ENCODE measurements around the gene GALE. TPM values are rescaled to one million over a fixed set of nuclear protein-coding genes. Genes with fewer than 3 reads are reported as not detected.

Gene GALE
- total RNA-seq, 2 donors from 2014 or later, result 9.7 to 16.0 TPM

DNA sequence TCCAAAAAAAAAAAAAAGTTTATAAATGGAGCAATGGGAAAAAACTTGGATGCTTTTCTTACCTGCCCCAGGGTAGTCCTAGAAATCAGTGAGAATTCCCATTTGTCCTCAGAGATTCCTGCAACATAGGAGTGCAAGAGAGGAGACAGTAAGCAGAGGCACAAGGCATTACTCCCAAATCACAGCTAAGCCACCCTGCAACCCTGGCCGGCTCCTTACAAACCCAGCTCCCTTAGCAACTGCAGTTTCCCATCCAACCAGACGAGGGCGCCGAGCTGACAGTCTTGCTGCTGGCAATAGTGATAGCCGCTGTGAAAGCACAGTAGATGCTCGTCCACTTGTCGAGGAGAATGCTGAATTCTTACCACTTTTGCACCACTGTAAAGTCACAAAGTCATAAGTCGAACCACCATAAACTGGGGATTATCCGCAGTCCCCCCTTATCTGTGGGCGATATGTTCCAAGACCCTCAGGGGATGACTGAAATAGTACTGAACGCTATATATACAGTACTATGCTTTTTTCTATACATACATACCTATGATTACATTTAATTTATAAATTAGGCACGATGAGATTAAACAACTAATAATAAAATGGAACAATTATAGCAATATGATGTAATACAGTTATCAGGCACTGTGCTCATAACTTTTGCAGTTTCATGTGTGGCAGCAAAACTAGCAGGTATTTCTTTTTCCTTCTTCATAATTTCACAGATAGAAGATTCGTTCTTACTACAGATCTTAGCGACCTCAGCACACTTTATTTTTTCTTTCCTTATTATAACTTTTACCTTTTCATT lies 28.3 kb downstream of the GALE start:
- ATAC-seq, result peak; percentile 86 to 88
- intact Hi-C loops (cut with DNase I), result loop anchor here in 1 of 2 donors (5.0 kb wide), 2 partner anchors 95 to 145 kb away; partner anchors contain the start of gene FUCA1

DNA sequence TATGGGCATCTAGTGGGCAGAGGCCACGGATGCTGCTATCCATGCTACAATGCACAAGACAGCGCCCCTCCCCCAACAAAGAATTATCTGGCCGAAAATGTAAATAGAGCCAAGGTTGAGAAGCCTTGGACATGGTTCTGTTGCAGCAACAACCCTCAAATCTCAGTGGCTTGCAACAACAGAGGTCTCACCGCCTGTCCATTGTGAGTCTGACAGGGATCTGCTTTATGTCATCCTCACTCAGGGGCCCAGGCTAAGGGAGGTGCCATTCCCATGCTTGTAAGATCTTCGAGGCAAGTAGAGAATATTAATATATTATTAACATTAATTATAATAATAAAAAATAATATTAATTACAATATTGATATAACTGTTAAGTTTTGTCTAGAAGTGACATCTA lies 31.8 kb downstream of the GALE start:
- DNase-seq (no peak), ATAC-seq (peak; percentile 30 to 59)
- intact Hi-C loops (cut with DNase I), result no loop called here

More for the DNA sequence above, 28.3 kb downstream of the GALE start:
- peak; percentile 88 for DNase-seq

DNA sequence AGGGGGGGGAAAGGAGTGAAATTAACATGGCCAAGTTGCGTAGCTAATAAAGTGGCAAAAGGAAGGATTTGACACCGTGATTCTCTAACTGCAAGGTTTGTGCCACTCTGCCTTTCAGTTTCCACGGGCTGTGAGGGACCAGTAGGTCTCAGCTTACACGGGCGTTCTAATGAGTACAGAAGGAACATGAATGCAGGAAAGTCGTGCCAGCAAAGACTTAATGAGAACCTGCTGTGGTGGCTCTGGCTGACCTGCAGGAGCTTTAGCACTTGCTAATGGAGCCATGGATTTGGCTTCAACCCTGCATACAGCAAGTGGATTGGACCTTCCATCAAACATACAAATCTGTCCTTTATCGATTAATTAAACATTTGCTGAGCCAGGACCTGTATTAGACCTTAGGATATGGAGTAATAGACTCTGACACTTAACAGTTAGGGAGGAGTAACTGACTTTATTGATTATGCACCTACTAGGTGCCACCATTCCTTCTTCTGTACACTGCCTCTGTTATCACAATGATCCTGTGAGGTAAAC lies 37.4 kb downstream of the GALE start:
- no peak for DNase-seq
- intact Hi-C loops (cut with DNase I), result no loop called here
- no peak for ATAC-seq

DNA sequence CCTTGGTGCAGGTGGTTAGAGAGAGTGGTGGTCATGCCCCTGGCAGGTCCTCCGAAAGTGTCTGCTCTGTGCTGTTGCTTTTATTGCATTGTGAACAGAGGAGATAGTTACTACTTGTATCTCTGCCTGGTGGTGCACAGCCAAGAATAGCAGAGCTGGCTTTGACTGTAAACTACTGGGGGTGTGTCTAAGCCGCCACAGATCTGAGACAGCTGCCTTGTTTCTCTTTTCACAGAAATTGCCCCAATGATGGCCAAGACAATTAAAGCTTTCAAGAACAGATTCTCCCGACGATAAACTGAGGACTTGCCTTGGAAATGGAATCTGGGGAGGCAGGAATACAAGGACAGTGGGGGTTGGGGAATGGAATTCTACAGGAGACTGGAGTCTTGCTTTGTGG lies 41.3 kb downstream of the GALE start:
- intact Hi-C loops (cut with DNase I), result no loop called here
- peak; percentile 73 for ATAC-seq

DNA sequence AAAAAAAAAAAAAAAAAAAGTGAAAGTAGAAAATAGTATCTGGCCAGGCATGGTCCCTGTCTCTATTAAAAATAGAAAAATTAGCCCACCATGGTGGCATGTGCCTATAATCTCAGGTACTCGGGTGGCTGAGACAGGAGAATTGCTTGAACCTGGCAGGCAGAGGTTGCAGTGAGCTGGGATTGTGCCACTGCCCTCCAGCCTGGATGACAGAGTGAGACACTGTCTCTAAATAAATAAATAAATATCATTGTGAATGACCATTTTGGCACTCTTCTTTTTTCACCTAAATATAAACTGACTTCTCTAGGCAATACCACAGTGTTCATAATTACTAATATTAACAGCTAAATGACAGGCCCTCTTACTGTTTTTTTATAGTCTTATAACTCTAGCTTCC lies 42.7 kb downstream of the GALE start:
- ATAC-seq, result no peak
- intact Hi-C loops (cut with DNase I), result no loop called here

More for the DNA sequence above, 41.3 kb downstream of the GALE start:
- DNase-seq, result peak; percentile 43

DNA sequence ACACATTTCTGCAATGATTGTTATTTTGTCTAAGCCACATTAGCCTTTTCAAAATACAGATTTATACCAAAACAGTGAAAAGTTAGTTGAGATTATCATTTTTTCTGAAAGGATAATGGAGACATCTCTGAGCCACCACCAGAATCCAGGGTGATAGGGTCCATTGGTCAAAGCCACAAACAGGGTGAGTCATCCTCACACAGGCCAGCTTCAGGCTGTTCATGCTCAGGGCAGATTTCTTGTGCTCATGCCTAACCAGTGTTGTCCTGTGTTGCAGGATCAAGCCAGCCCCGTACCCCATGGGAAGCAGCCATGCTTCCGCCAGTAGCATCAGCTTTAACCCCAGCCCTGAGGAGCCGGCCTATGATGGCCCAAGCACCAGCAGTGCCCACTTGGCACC lies 43.9 kb downstream of the GALE start:
- no peak for DNase-seq
- intact Hi-C loops (cut with DNase I), result no loop called here
- ATAC-seq, result peak in 1 of 2 donors; percentile 31

More for the DNA sequence above, 42.7 kb downstream of the GALE start:
- no peak for DNase-seq

DNA sequence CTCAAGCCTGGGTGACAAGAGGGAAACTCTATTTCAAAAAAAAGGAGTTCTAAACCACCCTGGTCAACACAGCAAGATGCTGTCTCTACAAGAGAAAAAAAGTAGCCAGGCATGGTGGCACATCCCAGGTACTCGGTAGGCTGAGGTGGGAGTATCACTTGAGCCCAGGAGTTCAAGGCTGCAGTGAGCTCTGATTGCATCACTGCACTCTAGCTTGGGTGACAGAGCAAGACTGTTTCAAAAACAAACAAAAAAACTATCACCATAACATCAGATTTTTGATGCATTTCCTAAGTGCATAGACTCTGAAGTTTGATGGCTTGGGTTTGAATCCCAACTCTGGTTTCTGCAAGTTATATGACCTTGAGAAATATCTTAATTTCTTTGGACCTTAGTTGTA lies 47.6 kb downstream of the GALE start:
- ATAC-seq (no peak), DNase-seq (no peak)
- intact Hi-C loops (cut with DNase I), result no loop called here

DNA sequence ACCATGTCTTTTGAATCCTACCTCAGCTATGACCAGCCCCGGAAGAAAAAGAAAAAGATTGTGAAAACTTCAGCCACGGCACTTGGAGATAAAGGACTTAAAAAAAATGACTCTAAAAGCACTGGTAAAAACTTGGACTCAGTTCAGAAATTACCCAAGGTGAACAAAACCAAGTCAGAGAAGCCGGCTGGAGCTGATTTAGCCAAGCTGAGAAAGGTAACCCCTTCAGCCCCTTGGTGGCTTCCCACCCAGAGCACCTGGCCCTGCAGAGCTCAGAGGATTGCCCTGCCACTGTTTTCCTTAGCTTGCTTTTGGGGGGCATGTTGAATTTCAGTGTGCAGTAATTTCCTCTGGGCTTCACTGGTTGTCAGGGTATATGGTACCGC lies 48.7 kb downstream of the GALE start:
- ATAC-seq (no peak), DNase-seq (no peak)
- intact Hi-C loops (cut with DNase I), result no loop called here

DNA sequence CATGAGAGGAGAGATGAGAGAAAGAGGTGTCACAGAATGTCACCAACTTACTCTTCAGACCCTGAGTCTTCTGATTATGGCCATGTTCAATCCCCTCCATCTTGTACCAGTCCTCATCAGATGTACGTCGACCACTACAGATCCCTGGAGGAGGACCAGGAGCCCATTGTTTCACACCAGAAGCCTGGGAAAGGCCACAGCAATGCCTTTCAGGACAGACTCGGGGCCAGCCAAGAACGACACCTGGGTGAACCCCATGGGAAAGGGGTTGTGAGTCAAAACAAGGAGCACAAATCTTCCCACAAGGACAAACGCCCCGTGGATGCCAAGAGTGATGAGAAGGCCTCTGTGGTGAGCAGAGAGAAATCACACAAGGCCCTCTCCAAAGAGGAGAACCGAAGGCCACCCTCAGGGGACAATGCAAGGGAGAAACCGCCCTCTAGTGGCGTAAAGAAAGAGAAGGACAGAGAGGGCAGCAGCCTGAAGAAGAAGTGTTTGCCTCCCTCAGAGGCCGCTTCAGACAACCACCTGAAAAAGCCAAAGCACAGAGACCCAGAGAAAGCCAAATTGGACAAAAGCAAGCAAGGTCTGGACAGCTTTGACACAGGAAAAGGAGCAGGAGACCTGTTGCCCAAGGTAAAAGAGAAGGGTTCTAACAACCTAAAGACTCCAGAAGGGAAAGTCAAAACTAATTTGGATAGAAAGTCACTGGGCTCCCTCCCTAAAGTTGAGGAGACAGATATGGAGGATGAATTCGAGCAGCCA lies 49.3 kb downstream of the GALE start:
- no peak for DNase-seq
- intact Hi-C loops (cut with DNase I), result no loop called here
- ATAC-seq, result peak; percentile 57 to 70

DNA sequence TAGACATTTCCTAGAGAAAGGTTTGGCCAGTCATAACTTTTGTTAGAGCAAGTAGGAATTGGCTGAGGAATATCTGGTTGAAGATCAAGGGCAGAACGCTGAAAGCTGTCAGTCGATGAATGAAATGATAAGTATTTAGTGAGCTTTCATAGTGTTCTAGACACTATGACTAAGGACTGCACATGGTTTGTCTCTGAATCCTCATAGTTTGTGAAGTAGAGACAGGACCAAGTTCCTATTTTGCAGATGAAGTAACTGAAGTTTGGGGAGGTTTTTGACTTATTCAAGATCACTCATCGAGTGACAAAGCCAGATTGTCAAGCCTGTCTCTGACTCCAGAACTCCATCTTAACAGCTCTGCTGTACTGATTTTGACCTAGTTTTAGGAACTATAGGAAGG lies 52.5 kb downstream of the GALE start:
- DNase-seq, result no peak
- ATAC-seq, result no peak
- intact Hi-C loops (cut with DNase I), result no loop called here

Other genes with a start within 250 kb of the GALE start
- gene ID3, start 241.3 kb downstream of the GALE start, total RNA-seq, result 100 to 1,000 TPM; 119 to 172 TPM
- gene RPL11, start 108.9 kb downstream of the GALE start, total RNA-seq, result 100 to 1,000 TPM; 639 to 683 TPM
- gene ELOA, start 57.3 kb downstream of the GALE start, total RNA-seq, result 10 to 100 TPM; 30.0 to 30.2 TPM
- gene PITHD1, start 22.3 kb downstream of the GALE start, total RNA-seq, result 10 to 100 TPM; 34.9 to 39.6 TPM
- 10 to 100 TPM; 32.3 to 36.4 TPM for gene LYPLA2, start 9.6 kb downstream of the GALE start, total RNA-seq
- 10 to 100 TPM; 23.1 to 23.4 TPM for gene HMGCL, start 24.7 kb upstream of the GALE start, total RNA-seq
- gene FUCA1, start 67.5 kb upstream of the GALE start, total RNA-seq, result 10 to 100 TPM; 17.0 to 19.9 TPM
- not detected for gene CNR2, start 112.6 kb upstream of the GALE start, total RNA-seq
- gene PNRC2, start 159.1 kb upstream of the GALE start, total RNA-seq, result 10 to 100 TPM; 84.2 to 89.2 TPM
- gene SRSF10, start 179.6 kb upstream of the GALE start, total RNA-seq, result 10 to 100 TPM; 49.5 to 59.3 TPM

All from left cardiac atrium (tissue), 4 donors.